H1 (cell line): Measurements from ENCODE around the gene IGFBP1. TPM values are rescaled to one million over a fixed set of nuclear protein-coding genes. Genes with fewer than 3 reads are reported as not detected.

Experiments used
- CBX8 ChIP-seq: fragments of 300-800, 300-1000 bp; sonication (generic); IDR thresholded peaks from 2 replicates; pipeline ENCODE4 v1.7.1; 2016; ENCODE audit warnings: low read depth, low read length, borderline replicate concordance
- CEBPB ChIP-seq: IDR thresholded peaks from 2 replicates; pipeline ENCODE4 v1.6.1; 2012; ENCODE audit warnings: low read depth, low read length
- CTBP2 ChIP-seq: IDR thresholded peaks from 2 replicates; pipeline ENCODE4 v1.7.0; 2011; ENCODE audit warnings: borderline replicate concordance, mild to moderate bottlenecking, moderate library complexity, mixed read lengths, low read length; ENCODE audit not compliant: insufficient read depth, insufficient read length
- CTCF ChIP-seq, 3 experiments: IDR thresholded peaks; 1 replicate in 2 of 3; 2 replicates in 1 of 3; pipeline versions ENCODE4 v1.5.1 to v1.6.1; 2011; ENCODE audit warnings: low read length in 3 of 3, mild to moderate bottlenecking in 3 of 3, inconsistent platforms in 2 of 3, low read depth in 1 of 3, moderate library complexity in 1 of 3; ENCODE audit not compliant: insufficient read depth in 1 of 3; ENCODE audit errors: control extremely low read depth in 1 of 3
- EGR1 ChIP-seq: IDR thresholded peaks from 2 replicates; pipeline ENCODE4 v1.6.1; 2011; ENCODE audit warnings: low read depth, low read length, borderline replicate concordance
- EP300 ChIP-seq, 2 experiments: IDR thresholded peaks; 1 replicate in 1 of 2; 2 replicates in 1 of 2; pipeline ENCODE4 v1.6.1; 2011 to 2012; ENCODE audit warnings: low read depth in 2 of 2, low read length in 2 of 2, mild to moderate bottlenecking in 2 of 2, borderline replicate concordance in 1 of 2, inconsistent platforms in 1 of 2, moderate library complexity in 1 of 2
- KDM5A ChIP-seq: fragments of 200-600 bp; IDR thresholded peaks from 2 replicates; pipeline ENCODE4 v1.7.1; 2012; ENCODE audit warnings: mild to moderate bottlenecking, low read length, inconsistent platforms, mixed read lengths
- PHF8 ChIP-seq: fragments of 200-600 bp; sonication (generic); conservative IDR thresholded peaks from 2 replicates; pipeline ENCODE4 v1.7.1; 2012; ENCODE audit warnings: low read depth, mild to moderate bottlenecking, inconsistent platforms, low read length, moderate library complexity
- POLR2A ChIP-seq, 2 experiments: IDR thresholded peaks; 1 replicate in 1 of 2; 2 replicates in 1 of 2; pipeline ENCODE4 v1.6.1; 2011; ENCODE audit warnings: low read depth in 2 of 2, low read length in 2 of 2, mild to moderate bottlenecking in 2 of 2; ENCODE audit errors: control extremely low read depth in 1 of 2
- RBBP5 ChIP-seq: IDR thresholded peaks from 2 replicates; pipeline ENCODE4 v1.7.1; 2012; ENCODE audit warnings: low read depth, mild to moderate bottlenecking, inconsistent platforms, low read length, moderate library complexity, borderline replicate concordance
- RNF2 ChIP-seq: fragments of 200-900, 300-1000 bp; sonication (generic); IDR thresholded peaks from 2 replicates; pipeline ENCODE4 v1.7.1; 2016; ENCODE audit warnings: borderline replicate concordance, low read depth, mild to moderate bottlenecking, antibody characterized with exemption, low read length; ENCODE audit not compliant: poor library complexity, severe bottlenecking; ENCODE audit errors: missing control alignments
- RXRA ChIP-seq: IDR thresholded peaks from 2 replicates; pipeline ENCODE4 v1.6.1; 2011; ENCODE audit warnings: low read depth, mild to moderate bottlenecking, low read length, moderate library complexity; ENCODE audit not compliant: insufficient read depth
- SIX5 ChIP-seq: IDR thresholded peaks from 2 replicates; pipeline ENCODE4 v1.6.1; 2011; ENCODE audit warnings: mild to moderate bottlenecking, low read depth, low read length
- SP2 ChIP-seq: IDR thresholded peaks from 2 replicates; pipeline ENCODE4 v1.6.1; 2012; ENCODE audit warnings: mild to moderate bottlenecking, low read length, inconsistent platforms
- SRF ChIP-seq: IDR thresholded peaks from 2 replicates; pipeline ENCODE4 v1.6.1; 2011; ENCODE audit warnings: mild to moderate bottlenecking, low read depth, low read length, moderate library complexity
- TAF1 ChIP-seq: IDR thresholded peaks from 2 replicates; pipeline ENCODE4 v1.6.1; 2011; ENCODE audit warnings: mild to moderate bottlenecking, low read depth, low read length
- TAF7 ChIP-seq: optimal IDR thresholded peaks from 2 replicates; pipeline ENCODE3; 2011; ENCODE audit warnings: low read depth, mild to moderate bottlenecking, inconsistent platforms, low read length, moderate library complexity, borderline replicate concordance
- polyA plus RNA-seq, 7 experiments: library from polyadenylated mRNA; depleted of rRNA in 3 of 7; stranded (reverse) in 5 of 7; unstranded in 2 of 7; fragments of >200 nt in 5 of 7; fragments of 200-250 nt in 2 of 7; gene quantifications; 1 replicate in 5 of 7; 2 replicates in 1 of 7; 4 replicates in 1 of 7; pipeline versions ENCODE4 v1.2.1 to v1.2.3, GENCODE V29; 2011 to 2013; ENCODE audit warnings: missing spikeins in 2 of 7, mixed read lengths in 2 of 7
- total RNA-seq: library from RNA; stranded (reverse); fragmentation: NEBNext Ultra II Directional; extraction: Animal tissue kit (Norgen Biotek cat#: 25700); gene quantifications from 2 replicates; pipeline ENCODE4 v1.2.1, GENCODE V29; 2021
- TF ChIP-seq, protein P1 (sequence below): IDR thresholded peaks from 2 replicates; pipeline ENCODE4 v1.6.1; 2012; ENCODE audit warnings: inconsistent platforms
- TF ChIP-seq, protein P2 (sequence below): IDR thresholded peaks from 2 replicates; pipeline ENCODE4 v1.6.1; 2012; ENCODE audit warnings: inconsistent platforms

The IGFBP1 gene
- total and polyA plus RNA-seq, 2 of the 8 experiments (the other 6 are each of a cell fraction or from before 2014, with no cell fraction given): not detected

DNA sequence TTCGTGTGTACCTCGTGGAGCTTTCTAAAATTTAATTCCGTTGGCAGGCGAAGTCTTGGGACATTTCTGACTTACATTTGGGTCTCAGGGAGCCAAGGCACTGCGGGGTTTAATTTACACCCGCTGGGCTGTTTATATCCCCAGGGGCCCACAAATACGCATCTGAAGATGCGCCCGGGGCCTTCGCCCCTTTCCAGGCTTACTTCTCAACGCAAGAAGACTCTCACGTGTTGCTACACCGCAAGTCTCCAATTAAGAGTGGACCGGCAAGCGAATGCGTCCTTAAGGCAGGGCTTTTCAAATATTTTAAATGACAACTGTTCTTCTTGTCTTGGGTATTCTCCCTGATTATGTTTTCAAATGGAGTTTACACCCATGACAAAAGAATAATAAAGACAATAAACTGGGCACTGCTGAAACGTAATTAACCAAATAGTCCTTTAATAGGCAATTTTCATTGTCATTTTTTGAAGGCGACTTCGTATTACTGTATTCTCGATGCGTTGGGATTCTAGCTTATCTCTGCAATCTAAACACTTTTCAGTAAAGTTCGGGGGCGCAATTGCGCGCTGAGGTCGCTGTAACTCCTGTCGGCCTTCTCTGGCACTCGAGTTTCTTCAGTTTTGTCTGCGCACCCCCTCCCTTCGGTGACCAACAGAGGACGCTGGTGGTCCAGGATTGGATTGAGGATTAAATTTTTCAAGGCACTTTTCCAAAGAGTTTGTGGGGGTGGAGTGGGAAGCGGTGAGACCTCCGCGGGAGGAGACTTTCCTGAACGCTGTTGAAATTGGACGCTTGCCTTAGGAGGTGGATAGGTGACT, 33.6 kb downstream of the IGFBP1 start (continued):
- no peak for TF ChIP-seq TAF7
- TF ChIP-seq CBX8: no peak
- TF ChIP-seq RXRA: no peak
- no peak for TF ChIP-seq RBBP5
- no peak for TF ChIP-seq RNF2
- TF ChIP-seq, protein P1, sequence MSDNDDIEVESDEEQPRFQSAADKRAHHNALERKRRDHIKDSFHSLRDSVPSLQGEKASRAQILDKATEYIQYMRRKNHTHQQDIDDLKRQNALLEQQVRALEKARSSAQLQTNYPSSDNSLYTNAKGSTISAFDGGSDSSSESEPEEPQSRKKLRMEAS: no peak; the same call in 1 of the 2 replicates
- no peak for TF ChIP-seq POLR2A (IDR thresholded peaks at IDR 0.05; ENCODE audit: control extremely low read depth in 1 of 2, low read depth in 2 of 2, low read length in 2 of 2)
- 0 out of 2 replicates have a peak, but pooled peaks have one; percentile 5 for TF ChIP-seq EGR1
- no peak for TF ChIP-seq CTBP2
- 0 out of 2 replicates have a peak, but pooled peaks have one; percentile 36 for TF ChIP-seq KDM5A
- peak; percentile 80 to 95 (median 94) for TF ChIP-seq CTCF (IDR thresholded peaks at IDR 0.05; ENCODE audit: control extremely low read depth in 1 of 3, insufficient read depth in 1 of 3, low read depth in 1 of 3, low read length in 3 of 3)
- TF ChIP-seq TAF1: no peak
- TF ChIP-seq CEBPB: no peak
- TF ChIP-seq SIX5: no peak
- TF ChIP-seq, protein P2, sequence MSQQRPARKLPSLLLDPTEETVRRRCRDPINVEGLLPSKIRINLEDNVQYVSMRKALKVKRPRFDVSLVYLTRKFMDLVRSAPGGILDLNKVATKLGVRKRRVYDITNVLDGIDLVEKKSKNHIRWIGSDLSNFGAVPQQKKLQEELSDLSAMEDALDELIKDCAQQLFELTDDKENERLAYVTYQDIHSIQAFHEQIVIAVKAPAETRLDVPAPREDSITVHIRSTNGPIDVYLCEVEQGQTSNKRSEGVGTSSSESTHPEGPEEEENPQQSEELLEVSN: no peak
- TF ChIP-seq SP2: no peak
- TF ChIP-seq SRF: no peak
- no peak; the same call in 1 of the 2 replicates for TF ChIP-seq PHF8
- TF ChIP-seq EP300 (IDR thresholded peaks at IDR 0.05; ENCODE audit: borderline replicate concordance in 1 of 2, low read depth in 2 of 2, low read length in 2 of 2): no peak
